Tibial artery (tissue), 4 donors: Measurements from ENCODE around the gene TAF3.

Experiments
- DNase-seq, 2 donors: peaks; one replicate each; pipeline ENCODE4 v3.0.0-alpha.2; 2019
- H3K27ac ChIP-seq, 2 donors: fragments of 200-600 bp; sonication (generic) in 1 of 2; 1 replicate in 1 of 2; 2 replicates in 1 of 2; pipeline ENCODE4 v1.5.1; 2018 to 2019; ENCODE audit warnings: mild to moderate bottlenecking in 1 of 2
- H3K27me3 ChIP-seq, 2 donors: fragments of 200-600 bp; sonication (generic) in 1 of 2; one replicate each; pipeline versions ENCODE4 v1.5.1 to v1.6.0; 2016 to 2019
- H3K36me3 ChIP-seq, 3 donors: fragments of 200-600 bp; sonication (generic) in 2 of 3; one replicate each; pipeline ENCODE4 v1.5.1; 2016 to 2019; ENCODE audit warnings: mild to moderate bottlenecking in 2 of 3
- H3K4me1 ChIP-seq, 4 donors: fragments of 200-600 bp; sonication (generic) in 2 of 4; 1 replicate in 3 of 4; 2 replicates in 1 of 4; pipeline ENCODE4 v1.5.1; 2016 to 2019
- H3K4me3 ChIP-seq, 2 donors: fragments of 200-600 bp; sonication (generic) in 1 of 2; 1 replicate in 1 of 2; 2 replicates in 1 of 2; pipeline ENCODE4 v1.5.1; 2018 to 2019; ENCODE audit warnings: mild to moderate bottlenecking in 2 of 2
- H3K9me3 ChIP-seq, 3 donors: fragments of 200-600 bp; sonication (generic) in 1 of 3; one replicate each; pipeline ENCODE4 v1.5.1; 2016 to 2019
- intact Hi-C: fragments of 100-400 bp; cut with DNase I; formaldehyde crosslinking; loops from one replicate; pipeline ENCODE4 v1.15.0; 2023; ENCODE audit warnings: low total_unique reads
- TF ChIP-seq, protein P1 (sequence below), 2 experiments: fragments of 200-600 bp in 1 of 2; fragments of 450-650 bp in 1 of 2; IDR thresholded peaks; one replicate each; pipeline ENCODE4 v1.5.1; 2017 to 2019; ENCODE audit warnings: antibody characterized with exemption in 2 of 2, mild to moderate bottlenecking in 1 of 2, moderate library complexity in 1 of 2

The TAF3 gene

GRCh38 chr10:7817576-7817975 is 729 bp upstream of the TAF3 start:
- TF ChIP-seq, protein P1, sequence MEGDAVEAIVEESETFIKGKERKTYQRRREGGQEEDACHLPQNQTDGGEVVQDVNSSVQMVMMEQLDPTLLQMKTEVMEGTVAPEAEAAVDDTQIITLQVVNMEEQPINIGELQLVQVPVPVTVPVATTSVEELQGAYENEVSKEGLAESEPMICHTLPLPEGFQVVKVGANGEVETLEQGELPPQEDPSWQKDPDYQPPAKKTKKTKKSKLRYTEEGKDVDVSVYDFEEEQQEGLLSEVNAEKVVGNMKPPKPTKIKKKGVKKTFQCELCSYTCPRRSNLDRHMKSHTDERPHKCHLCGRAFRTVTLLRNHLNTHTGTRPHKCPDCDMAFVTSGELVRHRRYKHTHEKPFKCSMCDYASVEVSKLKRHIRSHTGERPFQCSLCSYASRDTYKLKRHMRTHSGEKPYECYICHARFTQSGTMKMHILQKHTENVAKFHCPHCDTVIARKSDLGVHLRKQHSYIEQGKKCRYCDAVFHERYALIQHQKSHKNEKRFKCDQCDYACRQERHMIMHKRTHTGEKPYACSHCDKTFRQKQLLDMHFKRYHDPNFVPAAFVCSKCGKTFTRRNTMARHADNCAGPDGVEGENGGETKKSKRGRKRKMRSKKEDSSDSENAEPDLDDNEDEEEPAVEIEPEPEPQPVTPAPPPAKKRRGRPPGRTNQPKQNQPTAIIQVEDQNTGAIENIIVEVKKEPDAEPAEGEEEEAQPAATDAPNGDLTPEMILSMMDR (IDR thresholded peaks at IDR 0.05), result no peak
- peaks cover 0 to 4% (median 0%) of the 10 kb centered on the region in 3 donors for H3K36me3 ChIP-seq
- peaks cover 0 to 3% of the 10 kb centered on the region in 2 donors for H3K27me3 ChIP-seq
- H3K27ac ChIP-seq, result no peak overlapping the region
- no peak for DNase-seq
- H3K9me3 ChIP-seq, result no peaks in the 10 kb centered on the region
- H3K4me1 ChIP-seq, result peaks cover 0 to 18% (median 14%) of the 10 kb centered on the region in 4 donors
- peak overlapping the region; percentile 85 to 95 for H3K4me3 ChIP-seq
- intact Hi-C loops, result no loop called here

GRCh38 chr10:7817984-7818294 is 366 bp upstream of the TAF3 start:
- peak overlapping the region; percentile 73 to 78 for H3K27ac ChIP-seq

DNA sequence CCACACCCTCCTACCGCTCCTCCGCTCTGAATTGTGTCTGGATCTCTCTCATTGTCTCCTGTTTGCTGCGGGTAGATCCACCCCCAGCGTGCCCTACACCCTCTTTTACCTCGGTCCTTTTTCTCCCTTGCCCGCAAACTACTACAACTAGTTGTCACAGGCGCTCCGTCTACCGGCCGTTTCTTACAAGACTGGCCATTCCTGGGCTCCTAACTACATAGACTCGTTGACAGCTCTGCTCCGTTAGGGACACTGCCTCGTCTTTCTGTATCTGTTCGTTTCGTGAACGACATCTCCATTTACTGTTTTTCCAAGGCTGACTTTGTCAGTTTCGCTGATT is 786 bp downstream of the TAF3 start:
- Histone ChIP-seq H3K36me3 (peaks cover 0 to 10% (median 0%) of the 10 kb centered on the region in 3 donors), H3K4me1 (peaks cover 0 to 18% (median 14%) of the 10 kb centered on the region in 4 donors), H3K27me3 (peaks cover 0 to 3% of the 10 kb centered on the region in 2 donors), H3K27ac (peak overlapping the region; percentile 73 to 78), H3K9me3 (no peaks in the 10 kb centered on the region), H3K4me3 (peak overlapping the region; percentile 85 to 95)
- TF ChIP-seq, protein P1 (IDR thresholded peaks at IDR 0.05), result peak in 1 of 2 experiments; percentile 12
- intact Hi-C loops, result no loop called here
- peak in 1 of 2 donors; percentile 51 for DNase-seq

More at GRCh38 chr10:7817984-7818294, 366 bp upstream of the TAF3 start:
- intact Hi-C loops, result no loop called here
- no peak for DNase-seq
- peaks cover 0 to 3% of the 10 kb centered on the region in 2 donors for H3K27me3 ChIP-seq
- H3K36me3 ChIP-seq, result peaks cover 0 to 4% (median 0%) of the 10 kb centered on the region in 3 donors
- TF ChIP-seq, protein P1 (IDR thresholded peaks at IDR 0.05), result no peak
- H3K4me1 ChIP-seq, result peaks cover 0 to 18% (median 14%) of the 10 kb centered on the region in 4 donors
- H3K4me3 ChIP-seq, result peak overlapping the region; percentile 85 to 95
- H3K9me3 ChIP-seq, result no peaks in the 10 kb centered on the region

GRCh38 chr10:7824251-7824650 is 5.9 kb downstream of the TAF3 start:
- TF ChIP-seq, protein P1 (IDR thresholded peaks at IDR 0.05), result no peak
- intact Hi-C loops, result no loop called here
- Histone ChIP-seq H3K9me3 (no peaks in the 10 kb centered on the region), H3K36me3 (peaks cover 9 to 36% (median 23%) of the 10 kb centered on the region in 3 donors), H3K27me3 (no peaks in the 10 kb centered on the region), H3K4me3 (no peak overlapping the region), H3K27ac (no peak overlapping the region), H3K4me1 (peaks cover 0 to 18% (median 13%) of the 10 kb centered on the region in 4 donors)
- DNase-seq, result no peak

DNA sequence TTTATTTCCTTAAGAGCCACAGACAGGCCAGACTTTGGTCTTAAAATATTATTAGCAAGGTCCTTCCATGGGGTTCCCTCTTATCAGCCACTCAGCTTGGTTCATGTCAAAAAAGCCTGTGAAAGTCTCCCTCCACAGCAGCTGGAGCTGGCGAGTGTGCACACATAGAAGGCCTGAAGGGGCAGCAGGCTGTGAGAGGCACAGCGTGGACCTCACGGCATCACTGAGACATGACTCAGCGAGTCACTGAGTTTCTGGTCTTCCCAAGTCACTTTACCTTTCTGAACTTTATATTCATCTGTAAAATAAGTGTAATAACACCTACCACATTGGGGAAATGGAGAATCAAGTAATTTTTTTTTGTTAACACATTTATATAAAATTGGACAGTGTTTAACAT is 8.7 kb downstream of the TAF3 start:
- Histone ChIP-seq H3K27ac (no peak overlapping the region), H3K4me3 (no peak overlapping the region), H3K4me1 (peaks cover 0 to under 1% (median 0%) of the 10 kb centered on the region in 4 donors), H3K27me3 (no peaks in the 10 kb centered on the region), H3K9me3 (no peaks in the 10 kb centered on the region), H3K36me3 (peaks cover 9 to 32% (median 23%) of the 10 kb centered on the region in 3 donors)
- intact Hi-C loops, result no loop called here
- TF ChIP-seq, protein P1 (IDR thresholded peaks at IDR 0.05), result no peak
- no peak for DNase-seq
